OCI-LY7 (cell line): ENCODE results near the gene IFITM5. TPM values are rescaled to one million over a fixed set of nuclear protein-coding genes. Genes with fewer than 3 reads are reported as not detected.
"Not testable (repeated sequence)": the region's sequence is repeated elsewhere in the genome, so short reads cannot be mapped to it uniquely, and the experiment has no call there.

ENCODE experiments used
- BruUV-seq: library from RNA; stranded (reverse); fragments of 400-500 nt; replicated peaks from 2 replicates; lab custom pipeline; 2021; lab: Mats Ljungman, UMichigan
- CTCF ChIA-PET: fragments of 300-600 bp; sonication (Branson Sonifier 250); formaldehyde crosslinking; loops from one replicate; lab custom pipeline; 2022; ENCODE audit warnings: antibody characterized with exemption; ENCODE audit not compliant: unreplicated experiment; lab: Charles Lee
- POLR2A ChIA-PET: fragments of 300-600 bp; sonication (Branson Sonifier 250); formaldehyde crosslinking; loops from one replicate; lab custom pipeline; 2022; ENCODE audit warnings: antibody characterized with exemption; lab: Charles Lee
- DNase-seq: peaks from one replicate; pipeline ENCODE4 v3.0.0-alpha.2; 2015; ENCODE audit warnings: low spot score
- H2AFZ ChIP-seq: fragments of 200-600 bp; sonication (generic), shearing (Covaris generic); 2 replicates; pipeline ENCODE4 v1.6.1; 2014; ENCODE audit warnings: mild to moderate bottlenecking, antibody characterized with exemption, low read length, moderate library complexity
- H3K27ac ChIP-seq: fragments of 200-600 bp; sonication (generic); 2 replicates; pipeline ENCODE4 v1.5.1; 2014; ENCODE audit warnings: mixed run types, low read depth, mild to moderate bottlenecking, moderate library complexity, low read length, inconsistent platforms; ENCODE audit not compliant: poor library complexity, severe bottlenecking
- H3K36me3 ChIP-seq: fragments of 200-600 bp; sonication (generic); 2 replicates; pipeline ENCODE4 v1.6.1; 2014; ENCODE audit warnings: mild to moderate bottlenecking, antibody characterized with exemption, low read length, moderate library complexity, mixed read lengths; ENCODE audit not compliant: insufficient read depth
- H3K4me1 ChIP-seq: fragments of 200-600 bp; sonication (generic); 2 replicates; pipeline ENCODE4 v1.5.1; 2014; ENCODE audit warnings: mild to moderate bottlenecking, low read length; ENCODE audit not compliant: insufficient read depth, poor library complexity, severe bottlenecking
- H3K4me2 ChIP-seq: fragments of 200-600 bp; sonication (generic); 2 replicates; pipeline ENCODE4 v1.6.1; 2014; ENCODE audit warnings: mild to moderate bottlenecking, low read length
- H3K4me3 ChIP-seq: fragments of 200-600 bp; sonication (generic); 2 replicates; pipeline ENCODE4 v1.5.1; 2014; ENCODE audit warnings: mild to moderate bottlenecking, low read depth, low read length; ENCODE audit not compliant: poor library complexity, severe bottlenecking
- H3K79me2 ChIP-seq: fragments of 200-600 bp; sonication (generic); 2 replicates; pipeline ENCODE4 v1.6.1; 2016; ENCODE audit warnings: low read depth, mild to moderate bottlenecking, low read length, moderate library complexity, mixed read lengths; ENCODE audit not compliant: insufficient read depth
- H3K9me2 ChIP-seq: fragments of 200-600 bp; sonication (generic); 2 replicates; pipeline ENCODE4 v1.6.1; 2016; ENCODE audit warnings: mild to moderate bottlenecking, low read length, mixed read lengths; ENCODE audit not compliant: insufficient read depth
- H3K9me3 ChIP-seq: fragments of 200-600 bp; sonication (generic); 2 replicates; pipeline ENCODE4 v1.6.1; 2014; ENCODE audit warnings: mild to moderate bottlenecking, mixed run types, low read length, mixed read lengths
- H4K20me1 ChIP-seq: fragments of 200-600 bp; sonication (generic); 2 replicates; pipeline ENCODE4 v1.6.1; 2014; ENCODE audit warnings: mild to moderate bottlenecking, antibody characterized with exemption, low read length, moderate library complexity, mixed read lengths; ENCODE audit not compliant: insufficient read depth
- CTCF ChIP-seq: fragments of 200-600 bp; sonication (generic); conservative IDR thresholded peaks from 2 replicates; pipeline ENCODE4 v1.5.1; 2014; ENCODE audit warnings: mild to moderate bottlenecking, antibody characterized with exemption, low read length, moderate library complexity, mixed read lengths
- EZH2phosphoT487 ChIP-seq: fragments of 200-600 bp; sonication (generic); IDR thresholded peaks from 2 replicates; pipeline ENCODE4 v1.6.1; 2018; ENCODE audit warnings: low read depth, borderline replicate concordance, mild to moderate bottlenecking, mixed run types, antibody characterized with exemption, low read length, moderate library complexity, mixed read lengths
- intact Hi-C: fragments of 100-400 bp; cut with micrococcal nuclease; formaldehyde crosslinking; loops from one replicate; pipeline ENCODE4 v1.10.0; 2022; ENCODE audit not compliant: unreplicated experiment
- total RNA-seq, 2 experiments: library from RNA; depleted of rRNA in 1 of 2; stranded (reverse); fragments of >200 nt in 1 of 2; shearing (Covaris generic) in 1 of 2; gene quantifications; 2 replicates each; pipeline ENCODE4 v1.2.3, GENCODE V29; 2014 to 2022

The IFITM5 gene
- total RNA-seq, 2 experiments from 2014 or later: not detected

- H3K27ac ChIP-seq: peak overlapping the region; percentile 76
- no peaks in the 10 kb centered on the region for H3K36me3 ChIP-seq
- intact Hi-C loops: loop anchor here (2.0 kb wide), 2 partner anchors 43 kb away; no protein-coding TSS in a partner anchor
- DNase-seq: no peak
- H3K4me2 ChIP-seq: peak overlapping the region; percentile 68
- TF ChIP-seq EZH2phosphoT487 (no peak), CTCF (no peak)
- H3K4me3 ChIP-seq: peak overlapping the region; percentile 67
- POLR2A ChIA-PET: interaction anchor here (0.7 to 2.3 kb wide), 9 partner anchors 12 to 46 kb away, joined by 3 to 17 read pairs (median 5); no protein-coding TSS in a partner anchor
- H3K79me2 ChIP-seq: no peaks in the 10 kb centered on the region
- CTCF ChIA-PET: interaction anchor here (0.7 to 1.5 kb wide), 2 partner anchors 18 to 28 kb away, joined by 4 to 5 read pairs; no protein-coding TSS in a partner anchor
- BruUV-seq: no TSS peak
- peak overlapping the region; percentile 45; the same call in 1 of the 2 replicates for H2AFZ ChIP-seq
- H3K9me2 ChIP-seq: no peaks in the 10 kb centered on the region
- H4K20me1 ChIP-seq: no peaks in the 10 kb centered on the region
- H3K4me1 ChIP-seq: peaks cover 51% of the 10 kb centered on the region
- no peaks in the 10 kb centered on the region for H3K9me3 ChIP-seq
These were observed 12.9 kb upstream of the IFITM5 start for GRCh38 chr11:312092-312816.

GRCh38 chr11:311013-311748 lies 11.9 kb upstream of the IFITM5 start:
- ChIA-PET CTCF (interaction anchor here (1.5 kb wide), 1 partner anchor 29 kb away, joined by 5 read pairs; no protein-coding TSS in a partner anchor), POLR2A (interaction anchor here (2.3 kb wide), 1 partner anchor 19 kb away, joined by 17 read pairs; no protein-coding TSS in a partner anchor)
- DNase-seq, H2AFZ ChIP-seq, H3K36me3 ChIP-seq, H3K9me2 ChIP-seq, H3K9me3 ChIP-seq, intact Hi-C loops, H3K79me2 ChIP-seq, H3K27ac ChIP-seq, H4K20me1 ChIP-seq, BruUV-seq: not testable (repeated sequence)
- H3K4me1 ChIP-seq: peaks cover 51% of the 10 kb centered on the region
- peak overlapping the region; percentile 68 for H3K4me2 ChIP-seq
- peak overlapping the region; percentile 67 for H3K4me3 ChIP-seq

- not testable (repeated sequence) for DNase-seq
These were observed 10.8 kb upstream of the IFITM5 start for GRCh38 chr11:309979-310572.

GRCh38 chr11:308740-309665 lies 9.7 kb upstream of the IFITM5 start:
- H3K4me2 ChIP-seq, POLR2A ChIA-PET, H3K4me3 ChIP-seq, H3K79me2 ChIP-seq, H3K27ac ChIP-seq, BruUV-seq, DNase-seq, CTCF ChIA-PET, H4K20me1 ChIP-seq, H3K9me3 ChIP-seq, H3K36me3 ChIP-seq, H2AFZ ChIP-seq, H3K9me2 ChIP-seq: not testable (repeated sequence)
- H3K4me1 ChIP-seq: peaks cover 47% of the 10 kb centered on the region
- intact Hi-C loops: loop anchor here (10.0 kb wide), 1 partner anchor 54 kb away; no protein-coding TSS in a partner anchor

More at GRCh38 chr11:309979-310572, 10.8 kb upstream of the IFITM5 start:
- H4K20me1 ChIP-seq, H3K9me3 ChIP-seq, BruUV-seq, H3K4me2 ChIP-seq, H3K9me2 ChIP-seq, H3K27ac ChIP-seq, H3K36me3 ChIP-seq, H3K4me3 ChIP-seq, CTCF ChIA-PET, POLR2A ChIA-PET, H2AFZ ChIP-seq, H3K79me2 ChIP-seq: not testable (repeated sequence)
- peaks cover 49% of the 10 kb centered on the region for H3K4me1 ChIP-seq
- intact Hi-C loops: loop anchor here (10.0 kb wide), 1 partner anchor 55 kb away; no protein-coding TSS in a partner anchor
